Measurements from ENCODE around the gene PTRHD1. TPM values are rescaled to one million over a fixed set of nuclear protein-coding genes. Genes with fewer than 3 reads are reported as not detected.

Gene PTRHD1
- total RNA-seq, 1 experiment from 2014 or later, result 56.9 TPM

- no peak overlapping the region for H3K27ac ChIP-seq
- H3K4me1 ChIP-seq, result peaks cover 5% of the 10 kb centered on the region; the same call in 1 of the 2 replicates
- no peak for DNase-seq
- H3K36me3 ChIP-seq, result peaks cover 46% of the 10 kb centered on the region
- H3K27me3 ChIP-seq, result no peaks in the 10 kb centered on the region
- H3K4me3 ChIP-seq, result no peak overlapping the region
- no peaks in the 10 kb centered on the region for H3K9me3 ChIP-seq (replicated peaks)
These were observed 39.9 kb upstream of the PTRHD1 start for GRCh38 chr2:24832931-24833701.

GRCh38 chr2:24832521-24832920, 39.3 kb upstream of the PTRHD1 start:
- Histone ChIP-seq H3K9me3 (replicated peaks) (no peaks in the 10 kb centered on the region), H3K36me3 (peaks cover 44% of the 10 kb centered on the region), H3K4me3 (no peak overlapping the region), H3K4me1 (peaks cover 6% of the 10 kb centered on the region; the same call in 1 of the 2 replicates), H3K27ac (no peak overlapping the region), H3K27me3 (no peaks in the 10 kb centered on the region)
- no peak for DNase-seq

GRCh38 chr2:24832073-24832461, 38.9 kb upstream of the PTRHD1 start:
- peak; percentile 53 to 60 for DNase-seq
- Histone ChIP-seq H3K27ac (no peak overlapping the region), H3K4me1 (peaks cover 10% of the 10 kb centered on the region; the same call in 1 of the 2 replicates), H3K4me3 (no peak overlapping the region), H3K36me3 (peaks cover 41% of the 10 kb centered on the region), H3K27me3 (no peaks in the 10 kb centered on the region), H3K9me3 (replicated peaks) (no peaks in the 10 kb centered on the region)

GRCh38 chr2:24831221-24832072, 38.3 kb upstream of the PTRHD1 start:
- Histone ChIP-seq H3K27me3 (no peaks in the 10 kb centered on the region), H3K9me3 (replicated peaks) (no peaks in the 10 kb centered on the region), H3K4me3 (no peak overlapping the region), H3K27ac (no peak overlapping the region), H3K4me1 (peaks cover 15% of the 10 kb centered on the region; the same call in 1 of the 2 replicates), H3K36me3 (peaks cover 35% of the 10 kb centered on the region)
- no peak for DNase-seq

GRCh38 chr2:24830786-24831185, 37.6 kb upstream of the PTRHD1 start:
- no peak overlapping the region for H3K27ac ChIP-seq
- DNase-seq, result no peak
- H3K36me3 ChIP-seq, result peaks cover 30% of the 10 kb centered on the region
- no peaks in the 10 kb centered on the region for H3K9me3 ChIP-seq (replicated peaks)
- no peak overlapping the region for H3K4me3 ChIP-seq
- peaks cover 19% of the 10 kb centered on the region; the same call in 1 of the 2 replicates for H3K4me1 ChIP-seq
- no peaks in the 10 kb centered on the region for H3K27me3 ChIP-seq

GRCh38 chr2:24830351-24830750, 37.2 kb upstream of the PTRHD1 start:
- Histone ChIP-seq H3K9me3 (replicated peaks) (no peaks in the 10 kb centered on the region), H3K4me3 (no peak overlapping the region), H3K27me3 (no peaks in the 10 kb centered on the region), H3K27ac (no peak overlapping the region), H3K4me1 (peaks cover 19% of the 10 kb centered on the region; the same call in 1 of the 2 replicates), H3K36me3 (peaks cover 31% of the 10 kb centered on the region)
- peak in 1 of 2 experiments; percentile 45 for DNase-seq

GRCh38 chr2:24828238-24828996, 35.2 kb upstream of the PTRHD1 start:
- Histone ChIP-seq H3K36me3 (peaks cover 32% of the 10 kb centered on the region), H3K4me3 (peak overlapping the region; percentile 25; the same call in 1 of the 2 replicates), H3K27me3 (no peaks in the 10 kb centered on the region), H3K27ac (peak overlapping the region; percentile 71), H3K4me1 (peaks cover 19% of the 10 kb centered on the region; the same call in 1 of the 2 replicates), H3K9me3 (replicated peaks) (no peaks in the 10 kb centered on the region)
- no peak for DNase-seq

GRCh38 chr2:24827321-24828237, 34.4 kb upstream of the PTRHD1 start:
- peak overlapping the region; percentile 25 for H3K4me3 ChIP-seq
- peaks cover 40% of the 10 kb centered on the region for H3K36me3 ChIP-seq
- peak overlapping the region; percentile 71 for H3K27ac ChIP-seq
- H3K27me3 ChIP-seq, result no peaks in the 10 kb centered on the region
- peaks cover 19% of the 10 kb centered on the region; the same call in 1 of the 2 replicates for H3K4me1 ChIP-seq
- DNase-seq, result peak; percentile 95 to 98
- no peaks in the 10 kb centered on the region for H3K9me3 ChIP-seq (replicated peaks)

- H3K27me3 ChIP-seq, result no peaks in the 10 kb centered on the region
- H3K4me1 ChIP-seq, result peaks cover 19% of the 10 kb centered on the region; the same call in 1 of the 2 replicates
- no peaks in the 10 kb centered on the region for H3K9me3 ChIP-seq (replicated peaks)
- H3K4me3 ChIP-seq, result no peak overlapping the region
- H3K27ac ChIP-seq, result no peak overlapping the region
- peaks cover 48% of the 10 kb centered on the region for H3K36me3 ChIP-seq
- peak in 1 of 2 experiments; percentile 1 for DNase-seq
These were observed 33.6 kb upstream of the PTRHD1 start for GRCh38 chr2:24826773-24827145.

GRCh38 chr2:24825883-24826772, 32.9 kb upstream of the PTRHD1 start:
- Histone ChIP-seq H3K27me3 (no peaks in the 10 kb centered on the region), H3K9me3 (replicated peaks) (no peaks in the 10 kb centered on the region), H3K4me1 (peaks cover 19% of the 10 kb centered on the region; the same call in 1 of the 2 replicates), H3K4me3 (no peak overlapping the region), H3K36me3 (peaks cover 51% of the 10 kb centered on the region), H3K27ac (no peak overlapping the region)
- DNase-seq, result peak in 1 of 2 experiments; percentile 27

GRCh38 chr2:24824966-24825882, 32.0 kb upstream of the PTRHD1 start:
- DNase-seq, result peak in 1 of 2 experiments; percentile 59
- Histone ChIP-seq H3K27ac (no peak overlapping the region), H3K36me3 (peaks cover 55% of the 10 kb centered on the region), H3K4me1 (peaks cover 19% of the 10 kb centered on the region; the same call in 1 of the 2 replicates), H3K27me3 (no peaks in the 10 kb centered on the region), H3K4me3 (no peak overlapping the region), H3K9me3 (replicated peaks) (no peaks in the 10 kb centered on the region)

GRCh38 chr2:24824071-24824588, 30.9 kb upstream of the PTRHD1 start:
- Histone ChIP-seq H3K27ac (no peak overlapping the region), H3K36me3 (peaks cover 66% of the 10 kb centered on the region), H3K4me3 (no peak overlapping the region), H3K4me1 (peaks cover 19% of the 10 kb centered on the region; the same call in 1 of the 2 replicates), H3K27me3 (no peaks in the 10 kb centered on the region), H3K9me3 (replicated peaks) (no peaks in the 10 kb centered on the region)
- DNase-seq, result no peak
